ENCODE results near the gene MDP1.

GRCh38 chr14:24236689-24237462 is 21.0 kb upstream of the MDP1 start:
- TF ChIP-seq, protein P1, sequence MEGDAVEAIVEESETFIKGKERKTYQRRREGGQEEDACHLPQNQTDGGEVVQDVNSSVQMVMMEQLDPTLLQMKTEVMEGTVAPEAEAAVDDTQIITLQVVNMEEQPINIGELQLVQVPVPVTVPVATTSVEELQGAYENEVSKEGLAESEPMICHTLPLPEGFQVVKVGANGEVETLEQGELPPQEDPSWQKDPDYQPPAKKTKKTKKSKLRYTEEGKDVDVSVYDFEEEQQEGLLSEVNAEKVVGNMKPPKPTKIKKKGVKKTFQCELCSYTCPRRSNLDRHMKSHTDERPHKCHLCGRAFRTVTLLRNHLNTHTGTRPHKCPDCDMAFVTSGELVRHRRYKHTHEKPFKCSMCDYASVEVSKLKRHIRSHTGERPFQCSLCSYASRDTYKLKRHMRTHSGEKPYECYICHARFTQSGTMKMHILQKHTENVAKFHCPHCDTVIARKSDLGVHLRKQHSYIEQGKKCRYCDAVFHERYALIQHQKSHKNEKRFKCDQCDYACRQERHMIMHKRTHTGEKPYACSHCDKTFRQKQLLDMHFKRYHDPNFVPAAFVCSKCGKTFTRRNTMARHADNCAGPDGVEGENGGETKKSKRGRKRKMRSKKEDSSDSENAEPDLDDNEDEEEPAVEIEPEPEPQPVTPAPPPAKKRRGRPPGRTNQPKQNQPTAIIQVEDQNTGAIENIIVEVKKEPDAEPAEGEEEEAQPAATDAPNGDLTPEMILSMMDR (IDR thresholded peaks at IDR 0.05; ENCODE audit: low read depth, low read length) = no peak
- TF ChIP-seq POLR2A (IDR thresholded peaks at IDR 0.05; ENCODE audit: extremely low read depth, insufficient read length) = no peak

All from NB4 (cell line).